Subcutaneous adipose tissue (tissue), 4 donors: Measurements from ENCODE around the gene PSIP1. TPM values are rescaled to one million over a fixed set of nuclear protein-coding genes. Genes with fewer than 3 reads are reported as not detected.

Experiments
- CTCF ChIP-seq: fragments of 450-650 bp; IDR thresholded peaks from one replicate; pipeline ENCODE4 v1.5.1; 2016; ENCODE audit warnings: low read depth, mild to moderate bottlenecking, control low read depth, antibody characterized with exemption, moderate library complexity
- total RNA-seq, 4 donors: library from RNA; depleted of rRNA; stranded (reverse); fragments of >200 nt; gene quantifications; one replicate each; pipeline ENCODE4 v1.1.0, GENCODE V29; 2016

PSIP1 gene
- total RNA-seq, 4 donors from 2014 or later = 26.1 to 32.0 (median 27.1) TPM

GRCh38 chr9:15501179-15501578 lies 9.6 kb downstream of the PSIP1 start:
- TF ChIP-seq CTCF = no peak

DNA sequence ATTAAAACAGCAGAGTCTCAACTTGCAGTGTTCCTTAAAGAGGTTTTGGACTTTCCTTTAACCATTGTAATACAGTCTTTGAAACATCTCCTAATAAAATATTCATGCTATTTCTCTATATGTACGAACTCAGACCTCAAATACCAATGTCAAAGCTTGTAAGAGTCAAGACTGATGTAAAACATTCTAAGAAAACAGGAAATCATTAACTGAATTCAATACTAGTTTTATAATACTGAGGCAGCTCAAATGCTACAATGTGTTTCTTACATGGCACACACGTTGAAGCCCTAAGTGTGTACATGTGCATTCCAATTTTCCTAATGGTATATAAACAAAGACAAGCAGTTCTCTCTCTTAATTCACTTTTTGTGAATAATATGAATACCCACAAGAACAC lies 11.6 kb downstream of the PSIP1 start:
- no peak for TF ChIP-seq CTCF

DNA sequence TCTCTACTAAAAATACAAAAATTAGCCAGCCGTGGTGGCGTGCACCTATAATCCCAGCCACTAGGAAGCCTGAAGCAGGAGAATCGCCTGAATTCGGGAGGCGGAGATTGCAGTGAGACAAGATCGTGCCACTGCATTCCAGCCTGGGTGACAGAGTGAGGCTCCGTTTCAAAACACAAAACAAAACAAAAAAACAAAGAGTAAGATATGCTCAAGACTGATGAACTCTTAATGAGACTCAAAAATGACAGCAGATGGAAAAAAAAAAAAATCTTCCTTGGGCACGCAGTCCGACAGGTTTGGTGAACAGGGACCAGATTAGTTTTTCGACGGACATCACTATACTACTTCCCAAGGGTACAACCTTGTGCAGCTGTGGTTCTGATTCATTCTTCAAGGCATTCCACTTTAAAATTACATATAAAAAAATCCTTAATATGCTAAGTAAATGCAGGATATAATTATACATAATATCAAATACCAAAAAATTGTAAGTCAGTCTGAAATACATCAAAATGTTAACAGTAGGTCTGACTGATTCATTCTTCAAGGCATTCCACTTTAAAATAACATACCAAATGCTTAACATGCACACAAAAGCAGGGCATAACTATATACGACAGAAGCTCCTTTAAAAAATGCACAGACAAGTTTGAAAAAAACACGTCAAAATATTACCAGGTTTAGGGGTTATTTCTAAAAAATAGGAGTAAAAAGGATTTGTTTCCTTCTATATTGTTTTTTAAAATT lies 12.3 kb downstream of the PSIP1 start:
- TF ChIP-seq CTCF = no peak

GRCh38 chr9:15492485-15493150 lies 18.2 kb downstream of the PSIP1 start:
- TF ChIP-seq CTCF = no peak

DNA sequence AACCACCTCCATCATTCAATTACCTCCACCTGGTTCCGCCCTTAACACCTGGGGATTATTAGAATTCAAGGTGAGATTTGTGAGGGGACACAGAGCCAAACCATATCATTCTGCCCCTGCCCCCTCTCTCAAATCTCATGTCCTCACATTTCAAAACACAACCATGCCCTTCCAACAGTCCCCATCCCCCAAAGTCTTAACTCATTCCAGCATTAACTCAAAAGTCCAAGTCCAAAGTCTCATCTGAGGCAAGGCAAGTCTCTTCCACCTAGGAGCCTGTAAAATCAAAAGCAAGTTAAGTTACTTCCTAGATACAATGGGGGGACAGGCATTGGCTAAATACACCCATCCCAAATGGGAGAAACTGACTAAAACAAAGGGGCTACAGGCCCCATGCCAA lies 18.8 kb downstream of the PSIP1 start:
- TF ChIP-seq CTCF = no peak

DNA sequence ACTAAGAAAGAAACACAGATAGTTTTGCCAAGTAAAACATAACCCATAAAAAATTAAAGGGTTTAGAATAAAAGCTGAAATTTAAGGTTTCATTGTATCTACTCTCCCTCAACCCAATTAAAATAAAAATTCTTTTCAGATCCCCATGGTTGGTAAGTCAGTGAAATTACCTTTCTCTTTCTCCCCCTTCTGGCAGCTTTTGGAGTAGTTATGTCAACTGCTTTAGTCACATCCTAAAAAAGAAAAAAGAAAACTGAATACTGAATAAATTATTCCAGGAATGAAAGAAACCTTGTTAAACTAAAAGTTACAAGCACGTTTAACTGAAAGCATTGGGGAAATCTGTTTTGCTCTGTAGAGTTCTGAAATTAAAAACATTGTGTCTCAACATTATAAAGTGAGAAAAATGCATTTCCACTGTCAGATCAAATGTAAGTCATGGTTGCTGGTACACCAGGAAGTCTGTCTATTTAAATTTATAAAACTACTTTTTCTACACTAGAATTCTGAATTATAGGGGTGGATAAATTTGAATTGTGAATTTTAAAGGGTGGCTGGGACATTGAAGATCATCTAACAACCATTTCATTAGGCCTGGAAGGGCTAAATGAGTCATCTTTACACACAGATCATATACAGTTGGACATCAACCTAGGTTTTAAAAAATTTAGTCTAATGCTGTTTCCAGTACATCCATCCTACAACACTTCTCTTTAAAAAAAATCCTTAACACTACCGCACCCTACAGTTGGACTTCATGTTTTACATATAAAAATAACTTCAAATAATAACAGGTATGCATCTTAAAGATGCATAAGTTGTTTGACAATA lies 24.7 kb downstream of the PSIP1 start:
- TF ChIP-seq CTCF = no peak

- TF ChIP-seq CTCF = no peak
Observed at GRCh38 chr9:15484802-15485201, 26.0 kb downstream of the PSIP1 start.
